ENCODE data around the gene TMEM127.

The TMEM127 gene

DNA sequence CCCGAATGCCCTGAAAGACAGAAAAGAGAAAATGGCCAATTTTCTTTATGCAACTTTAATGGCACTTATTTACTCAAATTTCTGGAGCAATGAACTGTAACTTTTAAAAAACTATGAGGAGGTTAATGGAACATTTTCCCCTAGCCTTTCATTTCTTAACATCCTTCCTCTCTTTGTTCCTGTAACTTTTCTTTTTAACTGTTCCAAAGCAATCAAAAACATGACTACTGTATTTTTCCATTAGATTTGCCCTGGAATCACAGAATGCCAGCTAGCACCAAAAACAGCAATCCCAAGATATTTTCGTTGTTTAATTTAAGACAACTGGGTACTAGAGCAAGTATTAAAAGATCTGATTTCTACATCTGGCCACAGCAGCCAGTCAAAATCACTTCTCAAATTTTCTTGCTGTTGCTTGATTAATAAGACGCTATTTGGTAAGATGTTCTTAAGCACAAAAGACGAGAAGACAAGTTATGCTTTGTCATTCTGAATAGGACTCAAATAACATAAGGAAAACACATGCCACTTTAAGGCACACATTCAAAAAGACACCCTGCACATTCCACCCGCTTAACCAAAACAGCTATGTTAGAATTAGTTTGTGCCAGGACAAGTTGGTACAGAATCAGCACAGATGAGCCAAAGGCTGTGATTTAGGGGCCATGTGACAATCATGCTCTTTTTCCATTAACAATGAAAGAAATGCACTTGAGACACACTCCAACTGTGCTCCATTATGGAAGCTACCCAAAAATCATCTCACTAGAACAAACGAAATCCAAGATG is 60.8 kb downstream of the TMEM127 start:
- DNase-seq (ENCODE audit: low read depth), result no peak

DNA sequence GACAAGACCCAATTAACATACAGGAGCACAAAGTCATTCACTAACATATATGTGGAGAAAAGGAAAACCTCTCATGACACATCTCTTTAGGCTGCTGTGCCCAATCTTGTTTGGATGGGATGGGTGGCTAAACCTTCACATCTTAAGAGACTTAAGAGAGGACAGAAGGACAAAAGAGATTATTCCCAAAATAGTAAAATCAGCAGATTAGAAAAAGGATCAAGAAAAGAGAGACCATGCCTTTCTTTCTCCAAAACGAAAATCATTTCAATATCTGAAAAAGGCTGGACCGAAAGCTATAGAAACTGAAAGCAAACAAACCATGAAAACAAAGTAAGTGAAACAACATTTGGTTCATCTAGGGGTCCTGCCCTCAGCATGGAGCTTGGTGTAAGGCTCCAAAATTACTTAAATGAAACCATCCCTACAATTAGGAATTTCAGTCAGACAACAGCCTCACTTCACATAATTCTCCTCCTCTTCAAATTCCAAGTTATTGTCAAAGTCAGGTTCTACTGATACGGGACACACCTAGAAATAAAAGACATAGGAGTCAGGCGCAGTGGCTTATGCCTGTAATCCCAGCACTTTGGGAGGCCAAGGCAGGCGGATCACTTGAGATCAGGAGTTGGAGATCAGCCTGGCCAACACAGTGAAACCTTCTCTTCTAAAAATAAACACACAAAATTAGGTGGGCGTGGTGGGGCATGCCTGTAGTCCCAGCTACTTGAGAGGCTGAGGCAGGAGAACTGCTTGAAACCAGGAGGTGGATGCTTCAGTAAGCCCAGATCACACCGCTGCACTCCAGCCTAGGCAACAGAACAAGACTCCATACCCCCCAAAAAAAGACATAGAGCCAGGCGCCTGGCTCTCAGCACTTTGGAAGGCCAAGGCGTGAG is 62.4 kb downstream of the TMEM127 start:
- no peak for DNase-seq (ENCODE audit: low read depth)

DNA sequence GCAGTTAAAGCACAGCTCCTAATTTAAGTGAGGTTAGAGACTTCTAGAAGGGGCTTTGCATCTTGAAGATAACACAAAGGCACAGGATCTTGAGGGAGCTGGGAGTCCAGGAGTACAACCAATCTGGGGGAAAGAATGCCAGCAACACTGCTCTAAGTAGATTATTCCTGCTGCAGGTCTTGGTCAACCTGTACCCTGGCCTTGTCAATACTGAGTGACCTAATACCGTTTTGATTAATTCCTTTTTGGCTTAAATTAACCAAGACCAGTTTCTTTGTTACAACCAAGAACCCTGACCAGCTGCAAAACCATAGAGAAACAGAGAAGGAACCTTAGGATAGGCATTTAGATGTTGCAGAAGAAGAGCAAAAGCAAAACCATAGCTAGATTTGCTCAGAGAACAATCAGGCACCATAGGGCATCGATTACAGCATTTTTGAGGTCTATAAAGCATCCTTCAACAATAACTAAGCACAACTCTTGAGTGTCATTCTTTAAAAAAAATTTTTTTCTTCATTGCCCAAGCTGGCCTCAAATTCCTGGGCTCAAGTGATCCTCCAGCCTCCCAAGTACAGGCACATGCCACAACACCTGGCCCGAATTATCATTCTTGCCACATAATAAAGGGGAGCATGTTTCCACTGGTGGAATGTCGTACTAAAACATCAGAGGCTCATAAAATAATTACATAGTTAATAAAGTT is 63.5 kb downstream of the TMEM127 start:
- DNase-seq (ENCODE audit: low read depth), result no peak

- no peak for DNase-seq (ENCODE audit: low read depth)
These were observed 64.5 kb downstream of the TMEM127 start for GRCh38 chr2:96201338-96201737.

GRCh38 chr2:96198921-96199320 is 66.9 kb downstream of the TMEM127 start:
- DNase-seq (ENCODE audit: low read depth), result no peak

All from T follicular helper cell (primary cell).